IPS-20b (cell line): Measurements from ENCODE around the gene LKAAEAR1.

ENCODE experiments used
- H3K27ac ChIP-seq: one replicate; pipeline ENCODE4 v1.5.1; 2013; ENCODE audit warnings: low read length
- H3K27me3 ChIP-seq: 2 replicates; pipeline ENCODE4 v1.6.1; 2013; ENCODE audit warnings: mild to moderate bottlenecking, low read length, inconsistent platforms; ENCODE audit not compliant: insufficient read depth
- H3K36me3 ChIP-seq: 2 replicates; pipeline ENCODE4 v1.6.1; 2013; ENCODE audit warnings: low read depth, mild to moderate bottlenecking, inconsistent platforms, low read length, moderate library complexity; ENCODE audit not compliant: insufficient read depth
- H3K4me1 ChIP-seq: 2 replicates; pipeline ENCODE4 v1.6.1; 2013; ENCODE audit warnings: mild to moderate bottlenecking, control low read depth, inconsistent platforms, low read length, moderate library complexity; ENCODE audit not compliant: insufficient read depth
- H3K4me3 ChIP-seq: 2 replicates; pipeline ENCODE4 v1.5.1; 2013; ENCODE audit warnings: mild to moderate bottlenecking, low read length, inconsistent platforms
- H3K9ac ChIP-seq: 2 replicates; pipeline ENCODE4 v1.6.1; 2013; ENCODE audit warnings: low read depth, mild to moderate bottlenecking, inconsistent platforms, low read length, moderate library complexity
- H3K9me3 ChIP-seq: 2 replicates; pipeline ENCODE4 v1.6.1; 2013; ENCODE audit warnings: mild to moderate bottlenecking, low read depth, low read length, inconsistent platforms; ENCODE audit not compliant: insufficient read depth

The LKAAEAR1 gene

GRCh38 chr20:64080013-64080812, 4.0 kb downstream of the LKAAEAR1 start, which contains the start of gene OPRL1:
Gene OPRL1, plus strand, starts transcription at chr20:64080082. Its CDS starts 12,639 bp downstream, at chr20:64092721.
- Histone ChIP-seq H3K9me3 (no peaks in the 10 kb centered on the region), H3K36me3 (no peaks in the 10 kb centered on the region), H3K9ac (peak within 1 kb of the TSS; percentile 65), H3K27ac (no peak within 1 kb of the TSS), H3K4me1 (peaks cover 11% of the 10 kb centered on the region), H3K27me3 (peaks cover 51% of the 10 kb centered on the region), H3K4me3 (peak within 1 kb of the TSS; percentile 73)

- Histone ChIP-seq H3K9me3 (no peaks in the 10 kb centered on the region), H3K9ac (peak within 1 kb of the TSS; percentile 65), H3K27ac (no peak within 1 kb of the TSS), H3K4me1 (peaks cover 9% of the 10 kb centered on the region), H3K4me3 (peak within 1 kb of the TSS; percentile 73), H3K36me3 (no peaks in the 10 kb centered on the region), H3K27me3 (peaks cover 43% of the 10 kb centered on the region)
Measured at GRCh38 chr20:64079273-64080012, 4.8 kb downstream of the LKAAEAR1 start, which contains the start of gene RGS19. Gene RGS19, minus strand, starts transcription at chr20:64079518. Its CDS starts 2,632 bp downstream, at chr20:64076886.

- Histone ChIP-seq H3K9me3 (no peaks in the 10 kb centered on the region), H3K9ac (peak overlapping the region; percentile 65; the same call in 1 of the 2 replicates), H3K4me1 (peaks cover 6% of the 10 kb centered on the region), H3K27me3 (peaks cover 38% of the 10 kb centered on the region), H3K27ac (no peak overlapping the region), H3K36me3 (no peaks in the 10 kb centered on the region), H3K4me3 (peak overlapping the region; percentile 73)
Measured at GRCh38 chr20:64078934-64079272, 5.3 kb downstream of the LKAAEAR1 start.

- H3K9ac ChIP-seq = no peak overlapping the region
- H3K36me3 ChIP-seq = no peaks in the 10 kb centered on the region
- peaks cover 3% of the 10 kb centered on the region for H3K4me1 ChIP-seq
- no peak overlapping the region for H3K27ac ChIP-seq
- peaks cover 31% of the 10 kb centered on the region for H3K27me3 ChIP-seq
- no peaks in the 10 kb centered on the region for H3K9me3 ChIP-seq
- H3K4me3 ChIP-seq = no peak overlapping the region
Measured at GRCh38 chr20:64077876-64078551, 6.2 kb downstream of the LKAAEAR1 start.

- Histone ChIP-seq H3K27ac (no peak overlapping the region), H3K9me3 (no peaks in the 10 kb centered on the region), H3K27me3 (peaks cover 26% of the 10 kb centered on the region), H3K4me1 (no peaks in the 10 kb centered on the region), H3K9ac (no peak overlapping the region), H3K4me3 (no peak overlapping the region), H3K36me3 (no peaks in the 10 kb centered on the region)
Measured at GRCh38 chr20:64077541-64077875, 6.7 kb downstream of the LKAAEAR1 start.

- H3K27me3 ChIP-seq = peaks cover 22% of the 10 kb centered on the region
- H3K9me3 ChIP-seq = no peaks in the 10 kb centered on the region
- H3K9ac ChIP-seq = no peak overlapping the region
- H3K36me3 ChIP-seq = no peaks in the 10 kb centered on the region
- H3K4me1 ChIP-seq = no peaks in the 10 kb centered on the region
- H3K27ac ChIP-seq = no peak overlapping the region
- no peak overlapping the region for H3K4me3 ChIP-seq
Measured at GRCh38 chr20:64077094-64077493, 7.1 kb downstream of the LKAAEAR1 start.

GRCh38 chr20:64076061-64076997, 7.9 kb downstream of the LKAAEAR1 start:
- Histone ChIP-seq H3K9ac (no peak overlapping the region), H3K27ac (no peak overlapping the region), H3K4me3 (no peak overlapping the region), H3K4me1 (no peaks in the 10 kb centered on the region), H3K36me3 (no peaks in the 10 kb centered on the region), H3K27me3 (peaks cover 14% of the 10 kb centered on the region), H3K9me3 (no peaks in the 10 kb centered on the region)

GRCh38 chr20:64075556-64075955, 8.6 kb downstream of the LKAAEAR1 start:
- Histone ChIP-seq H3K4me3 (no peak overlapping the region), H3K9ac (no peak overlapping the region), H3K27ac (no peak overlapping the region), H3K36me3 (no peaks in the 10 kb centered on the region), H3K27me3 (peaks cover 6% of the 10 kb centered on the region), H3K4me1 (no peaks in the 10 kb centered on the region), H3K9me3 (no peaks in the 10 kb centered on the region)

- no peaks in the 10 kb centered on the region for H3K4me1 ChIP-seq
- H3K36me3 ChIP-seq = no peaks in the 10 kb centered on the region
- peaks cover under 1% of the 10 kb centered on the region; the same call in 1 of the 2 replicates for H3K27me3 ChIP-seq
- no peak overlapping the region for H3K9ac ChIP-seq
- H3K27ac ChIP-seq = no peak overlapping the region
- no peak overlapping the region for H3K4me3 ChIP-seq
- no peaks in the 10 kb centered on the region for H3K9me3 ChIP-seq
Measured at GRCh38 chr20:64074963-64075362, 9.2 kb downstream of the LKAAEAR1 start.

GRCh38 chr20:64074184-64074789, 9.9 kb downstream of the LKAAEAR1 start:
- Histone ChIP-seq H3K4me1 (no peaks in the 10 kb centered on the region), H3K27me3 (no peaks in the 10 kb centered on the region), H3K36me3 (no peaks in the 10 kb centered on the region), H3K9me3 (no peaks in the 10 kb centered on the region), H3K9ac (no peak overlapping the region), H3K4me3 (no peak overlapping the region), H3K27ac (no peak overlapping the region)
